Activated CD4-positive, alpha-beta T cell treated with anti-CD3 and anti-CD28 coated beads for 36 hours (primary cell): Measurements from ENCODE around the gene ELAVL1. TPM values are rescaled to one million over a fixed set of nuclear protein-coding genes. Genes with fewer than 3 reads are reported as not detected.
"Not testable (repeated sequence)": the region's sequence is repeated elsewhere in the genome, so short reads cannot be mapped to it uniquely, and the experiment has no call there.

Source experiments
- ATAC-seq: fragments of 200-7000 bp; cut with Tn5 transposase; one replicate; pipeline ENCODE4 v1.10.0; 2021; ENCODE audit warnings: mild to moderate bottlenecking, moderate library complexity
- CTCF ChIA-PET: fragments of 350-600 bp; sonication (Branson Sonifier 250); formaldehyde crosslinking; loops from one replicate; lab custom pipeline; 2021; ENCODE audit warnings: antibody characterized with exemption; lab: Charles Lee
- POLR2A ChIA-PET: fragments of 350-600 bp; sonication (Branson Sonifier 250); formaldehyde crosslinking; loops from one replicate; lab custom pipeline; 2021; ENCODE audit warnings: antibody characterized with exemption, inconsistent platforms; lab: Charles Lee
- DNase-seq: peaks from one replicate; pipeline ENCODE4 v3.0.0-alpha.2; 2020
- H3K27ac Mint-ChIP-seq: one replicate; pipeline ENCODE4 v1.8.0; 2021; ENCODE audit warnings: mixed read lengths
- H3K27me3 Mint-ChIP-seq: one replicate; pipeline ENCODE4 v1.8.0; 2021; ENCODE audit warnings: mixed read lengths
- H3K36me3 Mint-ChIP-seq: one replicate; pipeline ENCODE4 v1.8.0; 2021; ENCODE audit warnings: low read depth, mixed read lengths
- H3K4me1 Mint-ChIP-seq: one replicate; pipeline ENCODE4 v1.8.0; 2021; ENCODE audit warnings: mixed read lengths
- H3K4me3 Mint-ChIP-seq: one replicate; pipeline ENCODE4 v1.8.0; 2021; ENCODE audit warnings: mild to moderate bottlenecking, moderate library complexity, mixed read lengths
- H3K9me3 Mint-ChIP-seq: one replicate; pipeline ENCODE4 v1.8.0; 2021; ENCODE audit warnings: low read depth, mixed read lengths
- intact Hi-C, 2 experiments: fragments of 100-400 bp; cut with DNase I in 1 of 2; cut with micrococcal nuclease in 1 of 2; formaldehyde crosslinking; loops; one replicate each; pipeline versions ENCODE4 v1.14.2 to v1.15.1; 2022 to 2024; cut with DNase I, micrococcal nuclease
- total RNA-seq, 2 experiments: library from RNA; stranded (reverse); gene quantifications; one replicate each; pipeline ENCODE4 v1.2.3, GENCODE V29; 2021

ELAVL1 gene
- total RNA-seq, 2 experiments from 2014 or later = 149 to 184 TPM

- Mint-ChIP-seq H3K27me3 (peaks cover 20% of the 10 kb centered on the region), H3K36me3 (peaks cover 5% of the 10 kb centered on the region), H3K27ac (peak within 1 kb of the TSS; percentile 87), H3K4me1 (peaks cover 32% of the 10 kb centered on the region), H3K9me3 (no peaks in the 10 kb centered on the region), H3K4me3 (peak within 1 kb of the TSS; percentile 82)
- DNase-seq (peak; percentile 98), ATAC-seq (peak; percentile 76)
- CTCF ChIA-PET = interaction anchor here (0.6 to 4.4 kb wide), 10 partner anchors 9 to 971 kb away, joined by 3 to 32 read pairs (median 5); partner anchors contain the start of genes MAP2K7 and TIMM44
- intact Hi-C loops = loop anchor here (1.0 to 5.0 kb wide), 18 partner anchors 17 to 1547 kb away; partner anchors contain the start of genes MAP2K7 (in 2 of the 2), TIMM44 (in 2 of the 2), ALKBH7 (in 1 of the 2) and CERS4 (in 1 of the 2)
- POLR2A ChIA-PET = interaction anchor here (0.6 to 2.9 kb wide), 3 partner anchors 24 to 149 kb away, joined by 6 to 10 read pairs (median 8); partner anchors contain the start of gene TIMM44
Observed at GRCh38 chr19:7919610-7920518, 85.6 kb downstream of the ELAVL1 start, which contains the start of gene SNAPC2. TSS of gene SNAPC2 (plus strand) at chr19:7920338. CDS start at chr19:7920367, 29 bp downstream.

- Mint-ChIP-seq H3K27me3 (peaks cover 21% of the 10 kb centered on the region), H3K36me3 (peaks cover 5% of the 10 kb centered on the region), H3K9me3 (no peaks in the 10 kb centered on the region), H3K27ac (no peak overlapping the region), H3K4me3 (peak overlapping the region; percentile 82), H3K4me1 (peaks cover 32% of the 10 kb centered on the region)
- ATAC-seq = no peak
- CTCF ChIA-PET = interaction anchor here (2.0 to 4.4 kb wide), 4 partner anchors 15 to 50 kb away, joined by 6 to 32 read pairs (median 15); partner anchors contain the start of genes MAP2K7 and TIMM44
- DNase-seq = no peak
- POLR2A ChIA-PET = interaction anchor here (0.5 kb wide), 1 partner anchor 11 kb away, joined by 4 read pairs; no protein-coding TSS in a partner anchor
- intact Hi-C loops = no loop called here
Observed at GRCh38 chr19:7918615-7919421, 86.6 kb downstream of the ELAVL1 start.

GRCh38 chr19:7918062-7918614 lies 87.3 kb downstream of the ELAVL1 start:
- peaks cover 32% of the 10 kb centered on the region for H3K4me1 Mint-ChIP-seq
- peaks cover 21% of the 10 kb centered on the region for H3K27me3 Mint-ChIP-seq
- H3K4me3 Mint-ChIP-seq = peak overlapping the region; percentile 47
- DNase-seq, ATAC-seq, H3K36me3 Mint-ChIP-seq, H3K27ac Mint-ChIP-seq, intact Hi-C loops, H3K9me3 Mint-ChIP-seq: not testable (repeated sequence)
- POLR2A ChIA-PET = interaction anchor here (0.5 kb wide), 1 partner anchor 12 kb away, joined by 4 read pairs; no protein-coding TSS in a partner anchor
- CTCF ChIA-PET = interaction anchor here (0.5 to 4.4 kb wide), 7 partner anchors 9 to 847 kb away, joined by 3 to 32 read pairs (median 3); partner anchors contain the start of gene TIMM44

GRCh38 chr19:7917267-7918061 lies 88.0 kb downstream of the ELAVL1 start:
- peak; percentile 23 for ATAC-seq

GRCh38 chr19:7916955-7917266 lies 88.5 kb downstream of the ELAVL1 start:
- H3K9me3 Mint-ChIP-seq = no peaks in the 10 kb centered on the region
- H3K4me1 Mint-ChIP-seq = peaks cover 29% of the 10 kb centered on the region
- peak overlapping the region; percentile 66 for H3K4me3 Mint-ChIP-seq
- H3K27ac Mint-ChIP-seq = peak overlapping the region; percentile 31
- peaks cover 6% of the 10 kb centered on the region for H3K36me3 Mint-ChIP-seq
- peaks cover 21% of the 10 kb centered on the region for H3K27me3 Mint-ChIP-seq
- ATAC-seq (no peak), DNase-seq (no peak)
- ChIA-PET POLR2A (interaction anchor here (0.7 kb wide), 1 partner anchor 597 kb away, joined by 3 read pairs; the partner anchor contains the start of gene ZNF414), CTCF (interaction anchor here (0.9 to 2.1 kb wide), 7 partner anchors 27 to 445 kb away, joined by 3 to 6 read pairs (median 4); partner anchors contain the start of gene TIMM44)
- intact Hi-C loops = loop anchor here in 1 of 2 experiments (1.0 kb wide), 1 partner anchor 13 kb away; no protein-coding TSS in a partner anchor

More at GRCh38 chr19:7917267-7918061, 88.0 kb downstream of the ELAVL1 start:
- peaks cover 21% of the 10 kb centered on the region for H3K27me3 Mint-ChIP-seq
- H3K36me3 Mint-ChIP-seq = peaks cover 5% of the 10 kb centered on the region
- no peaks in the 10 kb centered on the region for H3K9me3 Mint-ChIP-seq
- ChIA-PET CTCF (interaction anchor here (0.5 to 4.4 kb wide), 11 partner anchors 9 to 847 kb away, joined by 3 to 32 read pairs (median 4); partner anchors contain the start of gene TIMM44), POLR2A (interaction anchor here (0.6 kb wide), 1 partner anchor 215 kb away, joined by 3 read pairs; no protein-coding TSS in a partner anchor)
- H3K4me1 Mint-ChIP-seq = peaks cover 32% of the 10 kb centered on the region
- peak; percentile 79 for DNase-seq
- H3K4me3 Mint-ChIP-seq = peak overlapping the region; percentile 66
- intact Hi-C loops = no loop called here
- peak overlapping the region; percentile 31 for H3K27ac Mint-ChIP-seq

GRCh38 chr19:7916103-7916954 lies 89.1 kb downstream of the ELAVL1 start:
- H3K4me1 Mint-ChIP-seq = peaks cover 27% of the 10 kb centered on the region
- H3K4me3 Mint-ChIP-seq = peak overlapping the region; percentile 66
- peak; percentile 20 for ATAC-seq
- ChIA-PET CTCF (interaction anchor here (0.9 to 1.8 kb wide), 5 partner anchors 13 to 446 kb away, joined by 3 to 6 read pairs (median 4); partner anchors contain the start of gene MAP2K7), POLR2A (interaction anchor here (0.7 to 1.5 kb wide), 3 partner anchors 13 to 597 kb away, joined by 3 to 5 read pairs (median 4); partner anchors contain the start of genes MAP2K7 and ZNF414)
- H3K27ac Mint-ChIP-seq = no peak overlapping the region
- peak; percentile 86 for DNase-seq
- H3K9me3 Mint-ChIP-seq = no peaks in the 10 kb centered on the region
- intact Hi-C loops = loop anchor here in 1 of 2 experiments (1.0 kb wide), 1 partner anchor 12 kb away; no protein-coding TSS in a partner anchor
- peaks cover 21% of the 10 kb centered on the region for H3K27me3 Mint-ChIP-seq
- peaks cover 8% of the 10 kb centered on the region for H3K36me3 Mint-ChIP-seq

GRCh38 chr19:7915250-7916102 lies 90.0 kb downstream of the ELAVL1 start:
- Mint-ChIP-seq H3K4me1 (peaks cover 24% of the 10 kb centered on the region), H3K9me3 (no peaks in the 10 kb centered on the region), H3K27me3 (peaks cover 21% of the 10 kb centered on the region), H3K27ac (no peak overlapping the region), H3K36me3 (peaks cover 14% of the 10 kb centered on the region), H3K4me3 (peak overlapping the region; percentile 41)
- DNase-seq (no peak), ATAC-seq (no peak)
- POLR2A ChIA-PET = interaction anchor here (1.2 to 1.5 kb wide), 2 partner anchors 12 to 14 kb away, joined by 4 to 5 read pairs; partner anchors contain the start of gene MAP2K7
- intact Hi-C loops = loop anchor here in 1 of 2 experiments (1.0 kb wide), 1 partner anchor 11 kb away; no protein-coding TSS in a partner anchor
- CTCF ChIA-PET = interaction anchor here (1.4 to 1.8 kb wide), 2 partner anchors 12 to 46 kb away, joined by 4 to 6 read pairs; partner anchors contain the start of gene MAP2K7

GRCh38 chr19:7914598-7915045 lies 90.8 kb downstream of the ELAVL1 start, which contains the start of gene TGFBR3L:
TSS of gene TGFBR3L (plus strand) at chr19:7914830.
- intact Hi-C loops = no loop called here
- POLR2A ChIA-PET = no interaction called here

More at GRCh38 chr19:7914598-7915045, 90.8 kb downstream of the ELAVL1 start, which contains the start of gene TGFBR3L:
- Mint-ChIP-seq H3K4me1 (peaks cover 19% of the 10 kb centered on the region), H3K36me3 (peaks cover 14% of the 10 kb centered on the region), H3K27ac (no peak within 1 kb of the TSS), H3K4me3 (peak within 1 kb of the TSS; percentile 41), H3K9me3 (no peaks in the 10 kb centered on the region), H3K27me3 (peaks cover 18% of the 10 kb centered on the region)
- no peak for DNase-seq
- CTCF ChIA-PET = interaction anchor here (0.5 kb wide), 1 partner anchor 249 kb away, joined by 3 read pairs; no protein-coding TSS in a partner anchor
- no peak for ATAC-seq
